Ramos (cell line): ENCODE measurements around the gene YES1.
"Not testable (repeated sequence)": the region's sequence is repeated elsewhere in the genome, so short reads cannot be mapped to it uniquely, and the experiment has no call there.

ENCODE experiments used
- in situ Hi-C: fragments of 300-500 bp; cut with MboI; formaldehyde crosslinking; loops from one replicate; pipeline ENCODE4 v1.14.3; 2022; ENCODE audit warnings: low sequenced_read_pairs; ENCODE audit not compliant: unreplicated experiment

YES1 gene

GRCh38 chr18:825891-826585 is 14.0 kb upstream of the YES1 start:
- in situ Hi-C loops: no loop called here

GRCh38 chr18:824179-824578 is 12.1 kb upstream of the YES1 start:
- in situ Hi-C loops: no loop called here

GRCh38 chr18:820591-821165 is 8.6 kb upstream of the YES1 start:
- in situ Hi-C loops: no loop called here

- in situ Hi-C loops: no loop called here
These were observed 4.8 kb upstream of the YES1 start for GRCh38 chr18:816869-817268.

- in situ Hi-C loops: no loop called here
These were observed 4.1 kb upstream of the YES1 start for GRCh38 chr18:816088-816653.

GRCh38 chr18:815353-815752 is 3.3 kb upstream of the YES1 start:
- in situ Hi-C loops: no loop called here

- in situ Hi-C loops: no loop called here
These were observed 2.5 kb upstream of the YES1 start for GRCh38 chr18:814300-815084.

GRCh38 chr18:813172-814071 is 1.4 kb upstream of the YES1 start:
- in situ Hi-C loops: no loop called here

- in situ Hi-C loops: no loop called here
These were observed 532 bp upstream of the YES1 start for GRCh38 chr18:812376-813171.

- in situ Hi-C loops: no loop called here
These were observed 705 bp downstream of the YES1 start for GRCh38 chr18:811182-811891.

- in situ Hi-C loops: no loop called here
These were observed 1.9 kb downstream of the YES1 start for GRCh38 chr18:809985-810642.

- in situ Hi-C loops: not testable (repeated sequence)
These were observed 2.8 kb downstream of the YES1 start for GRCh38 chr18:809228-809627.

GRCh38 chr18:808502-808901 is 3.5 kb downstream of the YES1 start:
- in situ Hi-C loops: no loop called here

GRCh38 chr18:808086-808485 is 4.0 kb downstream of the YES1 start:
- in situ Hi-C loops: no loop called here

- in situ Hi-C loops: no loop called here
These were observed 6.3 kb downstream of the YES1 start for GRCh38 chr18:805755-806110.

- in situ Hi-C loops: no loop called here
These were observed 6.9 kb downstream of the YES1 start for GRCh38 chr18:805008-805754.

GRCh38 chr18:801137-801536 is 10.9 kb downstream of the YES1 start:
- in situ Hi-C loops: no loop called here

GRCh38 chr18:799943-800342 is 12.1 kb downstream of the YES1 start:
- in situ Hi-C loops: no loop called here
